ENCODE results near the gene RFX2.
"Not testable (repeated sequence)": the region's sequence is repeated elsewhere in the genome, so short reads cannot be mapped to it uniquely, and the experiment has no call there.

The RFX2 gene

GRCh38 chr19:5966941-5967340, 143.4 kb downstream of the RFX2 start:
- no peak for DNase-seq

GRCh38 chr19:5966215-5966614, 144.1 kb downstream of the RFX2 start:
- DNase-seq, result no peak

- no peak for DNase-seq
Measured at GRCh38 chr19:5964816-5965565, 145.3 kb downstream of the RFX2 start.

- DNase-seq, result no peak
Measured at GRCh38 chr19:5963855-5964254, 146.4 kb downstream of the RFX2 start.

- DNase-seq, result not testable (repeated sequence)
Measured at GRCh38 chr19:5963259-5963658, 147.0 kb downstream of the RFX2 start.

GRCh38 chr19:5961969-5962945, 148.0 kb downstream of the RFX2 start:
- DNase-seq, result peak; percentile 84

- not testable (repeated sequence) for DNase-seq
Measured at GRCh38 chr19:5961641-5961968, 148.7 kb downstream of the RFX2 start.

GRCh38 chr19:5960005-5961001, 150.0 kb downstream of the RFX2 start:
- DNase-seq, result no peak

GRCh38 chr19:5959260-5960004, 150.9 kb downstream of the RFX2 start:
- no peak for DNase-seq

- no peak for DNase-seq
Measured at GRCh38 chr19:5958851-5959122, 151.5 kb downstream of the RFX2 start.

- DNase-seq, result no peak
Measured at GRCh38 chr19:5958074-5958850, 152.0 kb downstream of the RFX2 start.

- DNase-seq, result no peak
Measured at GRCh38 chr19:5957170-5957569, 153.1 kb downstream of the RFX2 start.

GRCh38 chr19:5956728-5957127, 153.6 kb downstream of the RFX2 start:
- DNase-seq, result no peak

GRCh38 chr19:5956323-5956722, 154.0 kb downstream of the RFX2 start:
- no peak for DNase-seq

- no peak for DNase-seq
Measured at GRCh38 chr19:5955636-5955935, 154.7 kb downstream of the RFX2 start.

GRCh38 chr19:5954293-5954692, 156.0 kb downstream of the RFX2 start:
- no peak for DNase-seq

GRCh38 chr19:5953680-5954213, 156.6 kb downstream of the RFX2 start:
- DNase-seq, result peak; percentile 22

GRCh38 chr19:5953030-5953589, 157.2 kb downstream of the RFX2 start:
- no peak for DNase-seq

- DNase-seq, result no peak
Measured at GRCh38 chr19:5952193-5953029, 157.9 kb downstream of the RFX2 start.

- DNase-seq, result peak; percentile 24
Measured at GRCh38 chr19:5951338-5951861, 158.9 kb downstream of the RFX2 start.

Data from CD4-positive, alpha-beta T cell treated with Interleukin-15 for 1 hour (primary cell).